Esophagus squamous epithelium (tissue), 5 donors: Measurements from ENCODE around the gene MYOM3. TPM values are rescaled to one million over a fixed set of nuclear protein-coding genes. Genes with fewer than 3 reads are reported as not detected.

Experiments used
- DNase-seq: peaks from one replicate; lab custom pipeline; 2025; lab: John Stamatoyannopoulos, UW
- H3K27ac ChIP-seq, 4 donors: fragments of 200-600 bp; sonication (generic); one replicate each; pipeline ENCODE4 v1.5.1; 2016 to 2019; ENCODE audit warnings: mild to moderate bottlenecking in 1 of 4
- H3K27me3 ChIP-seq, 4 donors: fragments of 200-600 bp; sonication (generic); 1 replicate in 3 of 4; 2 replicates in 1 of 4; pipeline versions ENCODE4 v1.5.1 to v1.6.0; 2017 to 2021; ENCODE audit warnings: antibody characterized with exemption in 1 of 4
- H3K36me3 ChIP-seq, 3 donors: fragments of 200-600 bp; sonication (generic); one replicate each; pipeline ENCODE4 v1.5.1; 2016 to 2019
- H3K4me1 ChIP-seq, 3 donors: fragments of 200-600 bp; sonication (generic); one replicate each; pipeline ENCODE4 v1.5.1; 2017 to 2019
- H3K4me3 ChIP-seq, 4 donors: fragments of 200-600 bp; sonication (generic); 1 replicate in 3 of 4; 2 replicates in 1 of 4; pipeline ENCODE4 v1.5.1; 2016 to 2019; ENCODE audit warnings: mild to moderate bottlenecking in 2 of 4, moderate library complexity in 1 of 4
- H3K9me3 ChIP-seq, 3 donors: fragments of 200-600 bp; sonication (generic); one replicate each; pipeline ENCODE4 v1.5.1; 2016 to 2019
- CTCF ChIP-seq, 6 experiments: fragments of 450-650 bp in 4 of 6; fragments of 200-600 bp in 2 of 6; sonication (generic) in 2 of 6; IDR thresholded peaks; one replicate each; pipeline ENCODE4 v1.5.1; 2016 to 2019; ENCODE audit warnings: antibody characterized with exemption in 6 of 6, mild to moderate bottlenecking in 4 of 6, moderate library complexity in 4 of 6
- POLR2A ChIP-seq, 4 donors: fragments of 450-650 bp; IDR thresholded peaks; one replicate each; pipeline ENCODE4 v1.6.1; 2017; ENCODE audit warnings: antibody characterized with exemption in 4 of 4, mild to moderate bottlenecking in 4 of 4, moderate library complexity in 3 of 4
- WGBS, 2 donors: methylation state at CpG; one replicate each; pipeline ENCODE4 v1.1.5; 2018; 5-methylcytosine and 5-hydroxymethylcytosine counted together
- intact Hi-C: fragments of 100-400 bp; cut with DNase I; formaldehyde crosslinking; loops from one replicate; pipeline ENCODE4 v1.15.0; 2022
- total RNA-seq, 4 donors: library from RNA; depleted of rRNA; stranded (reverse); fragments of >200 nt; gene quantifications; one replicate each; pipeline ENCODE4 v1.1.0, GENCODE V29; 2016
- donor health status: DM: yes; HTN: yes; CAD: no.

Gene MYOM3
- total RNA-seq, 4 donors from 2014 or later = 0.30 to 1.1 (median 0.56) TPM

GRCh38 chr1:24121406-24121805 lies 9.5 kb upstream of the MYOM3 start:
- H3K9me3 ChIP-seq = no peaks in the 10 kb centered on the region
- 84 to 86% methylated on average over 11 to 13 of the region's 14 CpGs for WGBS, 2 donors
- no peak for TF ChIP-seq POLR2A (IDR thresholded peaks at IDR 0.05)
- no peak for TF ChIP-seq CTCF (IDR thresholded peaks at IDR 0.05)
- peaks cover 0 to 6% (median 0%) of the 10 kb centered on the region in 4 donors for H3K27me3 ChIP-seq
- H3K4me3 ChIP-seq = no peak overlapping the region
- peak overlapping the region in 2 of 4 donors; percentile 77 to 87 for H3K27ac ChIP-seq
- peaks cover 31 to 49% (median 33%) of the 10 kb centered on the region in 3 donors for H3K4me1 ChIP-seq
- intact Hi-C loops = no loop called here
- peaks cover 0 to 45% (median 0%) of the 10 kb centered on the region in 3 donors for H3K36me3 ChIP-seq
- no peak for DNase-seq

- Histone ChIP-seq H3K27ac (peak overlapping the region; percentile 76 to 87 (median 81)), H3K27me3 (peaks cover 0 to 10% (median 0%) of the 10 kb centered on the region in 4 donors), H3K36me3 (peaks cover 0 to 41% (median 0%) of the 10 kb centered on the region in 3 donors), H3K9me3 (no peaks in the 10 kb centered on the region), H3K4me1 (peaks cover 31 to 49% (median 33%) of the 10 kb centered on the region in 3 donors), H3K4me3 (no peak overlapping the region)
- TF ChIP-seq CTCF (IDR thresholded peaks at IDR 0.05) (no peak), POLR2A (IDR thresholded peaks at IDR 0.05) (no peak)
- intact Hi-C loops = no loop called here
- WGBS, 2 donors = 63% methylated on average over 2 of the region's 3 CpGs; no CpG with 5 or more reads in 1 of the 2 donors
- DNase-seq = no peak
Observed at GRCh38 chr1:24120965-24121364, 9.0 kb upstream of the MYOM3 start.

- Histone ChIP-seq H3K36me3 (peaks cover 0 to 33% (median 0%) of the 10 kb centered on the region in 3 donors), H3K27ac (peak overlapping the region; percentile 76 to 87 (median 81)), H3K4me3 (no peak overlapping the region), H3K4me1 (peaks cover 31 to 49% (median 33%) of the 10 kb centered on the region in 3 donors), H3K27me3 (peaks cover 0 to 10% (median 0%) of the 10 kb centered on the region in 4 donors), H3K9me3 (no peaks in the 10 kb centered on the region)
- DNase-seq = no peak
- intact Hi-C loops = no loop called here
- WGBS, 2 donors = 17 to 25% methylated on average over 7 to 12 of the region's 17 CpGs
- no peak for TF ChIP-seq POLR2A (IDR thresholded peaks at IDR 0.05)
- TF ChIP-seq CTCF (IDR thresholded peaks at IDR 0.05) = no peak
Observed at GRCh38 chr1:24119859-24120756, 8.2 kb upstream of the MYOM3 start.

- intact Hi-C loops = no loop called here
- TF ChIP-seq POLR2A (IDR thresholded peaks at IDR 0.05) = no peak
- no peak for TF ChIP-seq CTCF (IDR thresholded peaks at IDR 0.05)
- WGBS, 2 donors = 51 to 56% methylated on average over 5 of the region's 5 CpGs
- peaks cover 0 to 10% (median 0%) of the 10 kb centered on the region in 4 donors for H3K27me3 ChIP-seq
- no peak for DNase-seq
- no peaks in the 10 kb centered on the region for H3K9me3 ChIP-seq
- H3K36me3 ChIP-seq = peaks cover 0 to 29% (median 0%) of the 10 kb centered on the region in 3 donors
- H3K27ac ChIP-seq = peak overlapping the region; percentile 76 to 87 (median 81)
- H3K4me3 ChIP-seq = no peak overlapping the region
- peaks cover 31 to 49% (median 33%) of the 10 kb centered on the region in 3 donors for H3K4me1 ChIP-seq
Observed at GRCh38 chr1:24119489-24119858, 7.5 kb upstream of the MYOM3 start.
